CD4-positive, alpha-beta T cell treated with Interleukin-12 subunit alpha and Interleukin-12 subunit beta, for 1 hour (primary cell): ENCODE data around the gene PLEKHJ1.
"Not testable (repeated sequence)": the region's sequence is repeated elsewhere in the genome, so short reads cannot be mapped to it uniquely, and the experiment has no call there.

Experiments
- DNase-seq: peaks from one replicate; pipeline ENCODE4 v3.0.0-alpha.2; 2020

The PLEKHJ1 gene

GRCh38 chr19:2236314-2237050, at the start of gene PLEKHJ1, which contains the start of gene SF3A2:
TSS of gene PLEKHJ1 (minus strand) at chr19:2236329. CDS start at chr19:2236248, 81 bp downstream.
TSS of gene SF3A2 (plus strand) at chr19:2236824. CDS start at chr19:2243419, 6,595 bp downstream.
- DNase-seq: peak; percentile 98

GRCh38 chr19:2283835-2284507, 47.8 kb upstream of the PLEKHJ1 start:
- DNase-seq: no peak

GRCh38 chr19:2282862-2283237, 46.7 kb upstream of the PLEKHJ1 start:
- DNase-seq: no peak

GRCh38 chr19:2282062-2282861, 46.1 kb upstream of the PLEKHJ1 start, which contains the start of gene PEAK3:
TSS of gene PEAK3 (minus strand) at chr19:2282175. CDS start at chr19:2280931, 1,244 bp downstream.
- DNase-seq: peak; percentile 48

- not testable (repeated sequence) for DNase-seq
Observed at GRCh38 chr19:2281265-2282061, 45.3 kb upstream of the PLEKHJ1 start.

GRCh38 chr19:2280633-2281264, 44.6 kb upstream of the PLEKHJ1 start:
- no peak for DNase-seq

- no peak for DNase-seq
Observed at GRCh38 chr19:2278459-2279158, 42.5 kb upstream of the PLEKHJ1 start.

GRCh38 chr19:2277138-2277537, 41.0 kb upstream of the PLEKHJ1 start:
- no peak for DNase-seq

- DNase-seq: no peak
Observed at GRCh38 chr19:2276429-2276986, 40.4 kb upstream of the PLEKHJ1 start.

GRCh38 chr19:2275588-2276428, 39.7 kb upstream of the PLEKHJ1 start:
- DNase-seq: no peak

GRCh38 chr19:2274931-2275535, 38.9 kb upstream of the PLEKHJ1 start:
- peak; percentile 57 for DNase-seq

GRCh38 chr19:2274185-2274711, 38.1 kb upstream of the PLEKHJ1 start:
- DNase-seq: no peak

GRCh38 chr19:2273356-2274184, 37.4 kb upstream of the PLEKHJ1 start:
- DNase-seq: peak; percentile 83

GRCh38 chr19:2271234-2272103, 35.3 kb upstream of the PLEKHJ1 start:
- no peak for DNase-seq

- peak; percentile 81 for DNase-seq
Observed at GRCh38 chr19:2270423-2271233, 34.5 kb upstream of the PLEKHJ1 start.

GRCh38 chr19:2270157-2270422, 34.0 kb upstream of the PLEKHJ1 start:
- no peak for DNase-seq
